HL-60 (cell line): ENCODE data around the gene STRN3.

Source experiments
- DNase-seq, 2 experiments: peaks; one replicate each; pipeline ENCODE4 v3.0.0-alpha.2; 2010 to 2020; ENCODE audit warnings: low read depth in 1 of 2, low spot score in 1 of 2
- H3K27ac ChIP-seq: fragments of 250-450 bp; sonication (Bioruptor Pico); replicated peaks from 2 replicates; pipeline ENCODE4 v1.5.1; 2020; ENCODE audit warnings: mild to moderate bottlenecking, moderate library complexity
- H3K27me3 ChIP-seq: fragments of 250-450 bp; sonication (Bioruptor Pico); 2 replicates; pipeline ENCODE4 v1.5.1; 2021; ENCODE audit warnings: mild to moderate bottlenecking, moderate library complexity; ENCODE audit not compliant: insufficient read depth, poor library complexity, severe bottlenecking
- H3K4me3 ChIP-seq: replicated peaks from 2 replicates; pipeline ENCODE4 v1.5.1; 2011; ENCODE audit warnings: mild to moderate bottlenecking, control low read depth, low read length; ENCODE audit not compliant: insufficient read depth
- GABPA ChIP-seq: IDR thresholded peaks from 2 replicates; pipeline ENCODE4 v1.6.1; 2012; ENCODE audit warnings: low read depth
- POLR2AphosphoS5 ChIP-seq: IDR thresholded peaks from 2 replicates; pipeline ENCODE4 v1.6.1; 2012; ENCODE audit warnings: low read depth
- SPI1 ChIP-seq: IDR thresholded peaks from 2 replicates; pipeline ENCODE4 v1.6.1; 2012; ENCODE audit warnings: low read depth, mild to moderate bottlenecking, borderline replicate concordance
- TF ChIP-seq, protein P1 (sequence below): IDR thresholded peaks from 2 replicates; pipeline ENCODE4 v1.6.1; 2012; ENCODE audit warnings: low read depth; ENCODE audit not compliant: insufficient replicate concordance
- TF ChIP-seq, protein P2 (sequence below): IDR thresholded peaks from one replicate; pipeline ENCODE4 v1.5.1; 2011; ENCODE audit warnings: low read length, control low read depth, inconsistent platforms; ENCODE audit not compliant: insufficient read depth

STRN3 gene

GRCh38 chr14:31025367-31026076 lies 657 bp downstream of the STRN3 start, which contains the start of gene AP4S1:
Gene AP4S1, plus strand, starts transcription at chr14:31025649. Its CDS starts 40,548 bp downstream, at chr14:31066197.
- peak in 1 of 2 experiments; percentile 40 for DNase-seq

DNA sequence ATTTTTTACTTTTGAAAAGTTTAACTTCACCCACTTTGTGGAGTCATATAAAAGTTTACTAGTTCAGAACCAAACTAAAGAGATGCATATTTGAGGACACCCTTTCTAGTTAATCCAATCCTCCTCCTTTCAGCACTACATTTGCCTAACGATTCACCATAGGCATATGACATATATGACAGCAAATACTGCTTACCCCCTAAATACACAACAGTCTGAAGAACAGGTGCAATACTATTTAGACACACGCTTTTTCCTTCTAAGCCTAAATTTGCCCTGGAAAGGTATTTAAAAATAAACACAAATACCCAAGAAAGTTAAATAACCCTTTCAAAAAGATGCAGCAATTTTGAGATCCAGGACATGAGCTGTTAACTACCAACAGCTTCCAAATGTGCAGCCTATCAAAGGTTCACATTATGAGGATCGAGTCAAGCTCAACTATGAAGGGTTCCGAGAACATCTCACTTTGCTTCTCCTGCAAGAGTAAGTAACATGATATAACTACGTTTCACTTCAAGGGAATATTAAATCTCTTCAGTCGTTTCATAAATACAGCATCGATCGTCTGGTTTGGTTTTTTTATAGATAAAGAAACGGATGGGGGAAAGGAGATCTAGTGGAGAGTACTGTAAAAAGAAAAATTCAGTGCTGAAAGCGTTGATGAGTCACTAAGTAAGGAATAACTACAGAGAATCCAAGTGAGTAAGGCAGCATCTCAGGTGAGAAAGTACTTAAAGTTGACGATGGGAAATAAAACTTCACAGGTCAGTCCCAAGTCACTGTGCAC lies 1.4 kb downstream of the STRN3 start:
- peak overlapping the region; percentile 91 for H3K27ac ChIP-seq
- no peak for DNase-seq
- TF ChIP-seq SPI1 (no peak), POLR2AphosphoS5 (no peak), GABPA (no peak)
- TF ChIP-seq, protein P1, sequence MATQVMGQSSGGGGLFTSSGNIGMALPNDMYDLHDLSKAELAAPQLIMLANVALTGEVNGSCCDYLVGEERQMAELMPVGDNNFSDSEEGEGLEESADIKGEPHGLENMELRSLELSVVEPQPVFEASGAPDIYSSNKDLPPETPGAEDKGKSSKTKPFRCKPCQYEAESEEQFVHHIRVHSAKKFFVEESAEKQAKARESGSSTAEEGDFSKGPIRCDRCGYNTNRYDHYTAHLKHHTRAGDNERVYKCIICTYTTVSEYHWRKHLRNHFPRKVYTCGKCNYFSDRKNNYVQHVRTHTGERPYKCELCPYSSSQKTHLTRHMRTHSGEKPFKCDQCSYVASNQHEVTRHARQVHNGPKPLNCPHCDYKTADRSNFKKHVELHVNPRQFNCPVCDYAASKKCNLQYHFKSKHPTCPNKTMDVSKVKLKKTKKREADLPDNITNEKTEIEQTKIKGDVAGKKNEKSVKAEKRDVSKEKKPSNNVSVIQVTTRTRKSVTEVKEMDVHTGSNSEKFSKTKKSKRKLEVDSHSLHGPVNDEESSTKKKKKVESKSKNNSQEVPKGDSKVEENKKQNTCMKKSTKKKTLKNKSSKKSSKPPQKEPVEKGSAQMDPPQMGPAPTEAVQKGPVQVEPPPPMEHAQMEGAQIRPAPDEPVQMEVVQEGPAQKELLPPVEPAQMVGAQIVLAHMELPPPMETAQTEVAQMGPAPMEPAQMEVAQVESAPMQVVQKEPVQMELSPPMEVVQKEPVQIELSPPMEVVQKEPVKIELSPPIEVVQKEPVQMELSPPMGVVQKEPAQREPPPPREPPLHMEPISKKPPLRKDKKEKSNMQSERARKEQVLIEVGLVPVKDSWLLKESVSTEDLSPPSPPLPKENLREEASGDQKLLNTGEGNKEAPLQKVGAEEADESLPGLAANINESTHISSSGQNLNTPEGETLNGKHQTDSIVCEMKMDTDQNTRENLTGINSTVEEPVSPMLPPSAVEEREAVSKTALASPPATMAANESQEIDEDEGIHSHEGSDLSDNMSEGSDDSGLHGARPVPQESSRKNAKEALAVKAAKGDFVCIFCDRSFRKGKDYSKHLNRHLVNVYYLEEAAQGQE: no peak
- TF ChIP-seq, protein P2, sequence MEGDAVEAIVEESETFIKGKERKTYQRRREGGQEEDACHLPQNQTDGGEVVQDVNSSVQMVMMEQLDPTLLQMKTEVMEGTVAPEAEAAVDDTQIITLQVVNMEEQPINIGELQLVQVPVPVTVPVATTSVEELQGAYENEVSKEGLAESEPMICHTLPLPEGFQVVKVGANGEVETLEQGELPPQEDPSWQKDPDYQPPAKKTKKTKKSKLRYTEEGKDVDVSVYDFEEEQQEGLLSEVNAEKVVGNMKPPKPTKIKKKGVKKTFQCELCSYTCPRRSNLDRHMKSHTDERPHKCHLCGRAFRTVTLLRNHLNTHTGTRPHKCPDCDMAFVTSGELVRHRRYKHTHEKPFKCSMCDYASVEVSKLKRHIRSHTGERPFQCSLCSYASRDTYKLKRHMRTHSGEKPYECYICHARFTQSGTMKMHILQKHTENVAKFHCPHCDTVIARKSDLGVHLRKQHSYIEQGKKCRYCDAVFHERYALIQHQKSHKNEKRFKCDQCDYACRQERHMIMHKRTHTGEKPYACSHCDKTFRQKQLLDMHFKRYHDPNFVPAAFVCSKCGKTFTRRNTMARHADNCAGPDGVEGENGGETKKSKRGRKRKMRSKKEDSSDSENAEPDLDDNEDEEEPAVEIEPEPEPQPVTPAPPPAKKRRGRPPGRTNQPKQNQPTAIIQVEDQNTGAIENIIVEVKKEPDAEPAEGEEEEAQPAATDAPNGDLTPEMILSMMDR: no peak
- H3K27me3 ChIP-seq: no peaks in the 10 kb centered on the region
- peak overlapping the region; percentile 95 for H3K4me3 ChIP-seq

More at GRCh38 chr14:31025367-31026076, 657 bp downstream of the STRN3 start, which contains the start of gene AP4S1:
- Histone ChIP-seq H3K4me3 (peak within 1 kb of the TSS; percentile 95), H3K27me3 (no peaks in the 10 kb centered on the region), H3K27ac (peak within 1 kb of the TSS; percentile 91)
- TF ChIP-seq, protein P1: no peak
- TF ChIP-seq SPI1 (no peak), POLR2AphosphoS5 (0 out of 2 replicates have a peak, but pooled peaks have one; percentile 8)

- Histone ChIP-seq H3K27me3 (no peaks in the 10 kb centered on the region), H3K27ac (no peak overlapping the region; the same call in 1 of the 2 replicates), H3K4me3 (no peak overlapping the region)
- TF ChIP-seq POLR2AphosphoS5: no peak
- TF ChIP-seq, protein P2: no peak
- no peak for TF ChIP-seq GABPA
- TF ChIP-seq, protein P1: no peak
- no peak for TF ChIP-seq SPI1
- no peak for DNase-seq
Measured at GRCh38 chr14:31024010-31024480, 2.1 kb downstream of the STRN3 start.
